ENCODE measurements around the gene AGBL4. TPM values are rescaled to one million over a fixed set of nuclear protein-coding genes. Genes with fewer than 3 reads are reported as not detected.

Gene AGBL4
- polyA plus RNA-seq, 1 donor (not counting 4 experiments of a cell fraction or from before 2014, with no cell fraction given), result not detected

- no peaks in the 10 kb centered on the region for H3K27me3 ChIP-seq (ENCODE audit: control insufficient read depth, extremely low read depth, insufficient read depth, low read length)
- no peak overlapping the region for H3K4me2 ChIP-seq (ENCODE audit: control insufficient read depth, extremely low read depth, insufficient read depth, low read depth, low read length)
- H3K36me3 ChIP-seq (ENCODE audit: control insufficient read depth in 2 of 2, extremely low read depth in 1 of 2, insufficient read depth in 2 of 2, low read length in 2 of 2), result no peaks in the 10 kb centered on the region
- H3K4me3 ChIP-seq (ENCODE audit: control insufficient read depth in 2 of 3, extremely low read depth in 1 of 3, insufficient read depth in 2 of 3, low read depth in 1 of 3, low read length in 3 of 3), result no peak overlapping the region
- H4K20me1 ChIP-seq (ENCODE audit: control insufficient read depth, extremely low read depth, insufficient read depth, low read length), result no peaks in the 10 kb centered on the region
- no peaks in the 10 kb centered on the region for H3K9me3 ChIP-seq (ENCODE audit: control insufficient read depth, low read depth, low read length)
- DNase-seq (ENCODE audit: low read depth, low spot score) (no peak), FAIRE-seq (no peak)
- H3K4me1 ChIP-seq (ENCODE audit: control insufficient read depth, extremely low read depth, insufficient read depth, low read length), result no peaks in the 10 kb centered on the region
- H3K9me1 ChIP-seq (ENCODE audit: control insufficient read depth, extremely low read depth, insufficient read depth, low read length), result no peaks in the 10 kb centered on the region
- no peaks in the 10 kb centered on the region for H3K79me2 ChIP-seq (ENCODE audit: control insufficient read depth, insufficient read depth, low read length)
- no peak overlapping the region for H3K9ac ChIP-seq (ENCODE audit: control insufficient read depth, extremely low read depth, insufficient read depth, low read length)
- no peak overlapping the region for H2AFZ ChIP-seq (ENCODE audit: control insufficient read depth, low read length)
- dilution Hi-C loops (cut with MboI; ENCODE audit: extremely low pct_ligation_motif_present, low sequenced_read_pairs), result no loop called here
- TF ChIP-seq EZH2 (IDR thresholded peaks at IDR 0.05; ENCODE audit: low read length) (no peak), CTCF (optimal IDR thresholded peaks at IDR 0.05 in 1 of 3, IDR thresholded peaks at IDR 0.05 in 1 of 3, conservative IDR thresholded peaks at IDR 0.05 in 1 of 3; ENCODE audit: extremely low read depth in 1 of 3, insufficient read depth in 2 of 3, low read length in 3 of 3) (no peak)
- no peak overlapping the region for H3K27ac ChIP-seq (ENCODE audit: control insufficient read depth, insufficient read depth, low read length)
Observed at GRCh38 chr1:49297783-49298182, 726.0 kb downstream of the AGBL4 start.

- Histone ChIP-seq H2AFZ (ENCODE audit: control insufficient read depth, low read length) (no peak overlapping the region), H3K4me3 (ENCODE audit: control insufficient read depth in 2 of 3, extremely low read depth in 1 of 3, insufficient read depth in 2 of 3, low read depth in 1 of 3, low read length in 3 of 3) (no peak overlapping the region), H3K4me1 (ENCODE audit: control insufficient read depth, extremely low read depth, insufficient read depth, low read length) (no peaks in the 10 kb centered on the region), H3K27me3 (ENCODE audit: control insufficient read depth, extremely low read depth, insufficient read depth, low read length) (no peaks in the 10 kb centered on the region), H4K20me1 (ENCODE audit: control insufficient read depth, extremely low read depth, insufficient read depth, low read length) (no peaks in the 10 kb centered on the region), H3K79me2 (ENCODE audit: control insufficient read depth, insufficient read depth, low read length) (no peaks in the 10 kb centered on the region), H3K27ac (ENCODE audit: control insufficient read depth, insufficient read depth, low read length) (no peak overlapping the region), H3K36me3 (ENCODE audit: control insufficient read depth in 2 of 2, extremely low read depth in 1 of 2, insufficient read depth in 2 of 2, low read length in 2 of 2) (no peaks in the 10 kb centered on the region), H3K9me3 (ENCODE audit: control insufficient read depth, low read depth, low read length) (peaks cover 4% of the 10 kb centered on the region), H3K9ac (ENCODE audit: control insufficient read depth, extremely low read depth, insufficient read depth, low read length) (no peak overlapping the region), H3K9me1 (ENCODE audit: control insufficient read depth, extremely low read depth, insufficient read depth, low read length) (no peaks in the 10 kb centered on the region), H3K4me2 (ENCODE audit: control insufficient read depth, extremely low read depth, insufficient read depth, low read depth, low read length) (no peak overlapping the region)
- TF ChIP-seq CTCF (optimal IDR thresholded peaks at IDR 0.05 in 1 of 3, IDR thresholded peaks at IDR 0.05 in 1 of 3, conservative IDR thresholded peaks at IDR 0.05 in 1 of 3; ENCODE audit: extremely low read depth in 1 of 3, insufficient read depth in 2 of 3, low read length in 3 of 3) (no peak), EZH2 (IDR thresholded peaks at IDR 0.05; ENCODE audit: low read length) (no peak)
- FAIRE-seq, result no peak
- no peak for DNase-seq (ENCODE audit: low read depth, low spot score)
- dilution Hi-C loops (cut with MboI; ENCODE audit: extremely low pct_ligation_motif_present, low sequenced_read_pairs), result no loop called here
Observed at GRCh38 chr1:49294539-49294938, 729.2 kb downstream of the AGBL4 start.

Data from keratinocyte (primary cell).